ENCODE measurements around the gene SEMA3D. TPM values are rescaled to one million over a fixed set of nuclear protein-coding genes. Genes with fewer than 3 reads are reported as not detected.

SEMA3D gene
- total RNA-seq, 1 experiment from 2014 or later, result 0.61 TPM

GRCh38 chr7:85175217-85175616 is 11.6 kb downstream of the SEMA3D start:
- ChIA-PET CTCF (no interaction called here), POLR2A (no interaction called here)
- Mint-ChIP-seq H3K4me3 (ENCODE audit: unreplicated experiment) (no peak overlapping the region), H3K4me1 (ENCODE audit: low read depth, unreplicated experiment) (no peaks in the 10 kb centered on the region), H3K36me3 (ENCODE audit: insufficient read depth, unreplicated experiment) (peaks cover 5% of the 10 kb centered on the region), H3K27ac (ENCODE audit: unreplicated experiment) (no peak overlapping the region), H3K9me3 (ENCODE audit: unreplicated experiment) (peaks cover 31% of the 10 kb centered on the region), H3K27me3 (ENCODE audit: insufficient read depth, unreplicated experiment) (peaks cover 4% of the 10 kb centered on the region)
- Histone ChIP-seq H3K4me1 (no peaks in the 10 kb centered on the region), H3K36me3 (ENCODE audit: control insufficient read depth, insufficient read depth, low read length) (no peaks in the 10 kb centered on the region), H3K4me3 (ENCODE audit: low read depth, low read length) (no peak overlapping the region), H3K27me3 (replicated peaks; ENCODE audit: control insufficient read depth, insufficient read depth, low read length) (no peaks in the 10 kb centered on the region), H3K9me3 (peaks cover 21% of the 10 kb centered on the region)
- BruUV-seq (replicated peaks), result no TSS peak
- intact Hi-C loops (cut with micrococcal nuclease; ENCODE audit: unreplicated experiment), result no loop called here
- TF ChIP-seq, protein P1, sequence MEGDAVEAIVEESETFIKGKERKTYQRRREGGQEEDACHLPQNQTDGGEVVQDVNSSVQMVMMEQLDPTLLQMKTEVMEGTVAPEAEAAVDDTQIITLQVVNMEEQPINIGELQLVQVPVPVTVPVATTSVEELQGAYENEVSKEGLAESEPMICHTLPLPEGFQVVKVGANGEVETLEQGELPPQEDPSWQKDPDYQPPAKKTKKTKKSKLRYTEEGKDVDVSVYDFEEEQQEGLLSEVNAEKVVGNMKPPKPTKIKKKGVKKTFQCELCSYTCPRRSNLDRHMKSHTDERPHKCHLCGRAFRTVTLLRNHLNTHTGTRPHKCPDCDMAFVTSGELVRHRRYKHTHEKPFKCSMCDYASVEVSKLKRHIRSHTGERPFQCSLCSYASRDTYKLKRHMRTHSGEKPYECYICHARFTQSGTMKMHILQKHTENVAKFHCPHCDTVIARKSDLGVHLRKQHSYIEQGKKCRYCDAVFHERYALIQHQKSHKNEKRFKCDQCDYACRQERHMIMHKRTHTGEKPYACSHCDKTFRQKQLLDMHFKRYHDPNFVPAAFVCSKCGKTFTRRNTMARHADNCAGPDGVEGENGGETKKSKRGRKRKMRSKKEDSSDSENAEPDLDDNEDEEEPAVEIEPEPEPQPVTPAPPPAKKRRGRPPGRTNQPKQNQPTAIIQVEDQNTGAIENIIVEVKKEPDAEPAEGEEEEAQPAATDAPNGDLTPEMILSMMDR (IDR thresholded peaks at IDR 0.05; ENCODE audit: insufficient read depth in 1 of 2, low read depth in 1 of 2, low read length in 1 of 2, severe bottlenecking in 1 of 2, unreplicated experiment in 1 of 2), result no peak
- no peak for DNase-seq

- H3K27ac Mint-ChIP-seq (ENCODE audit: unreplicated experiment), result no peak overlapping the region
- TF ChIP-seq, protein P1 (IDR thresholded peaks at IDR 0.05; ENCODE audit: insufficient read depth in 1 of 2, low read depth in 1 of 2, low read length in 1 of 2, severe bottlenecking in 1 of 2, unreplicated experiment in 1 of 2), result no peak
- intact Hi-C loops (cut with micrococcal nuclease; ENCODE audit: unreplicated experiment), result no loop called here
- H3K36me3 Mint-ChIP-seq (ENCODE audit: insufficient read depth, unreplicated experiment), result no peaks in the 10 kb centered on the region
- H3K9me3 ChIP-seq, result no peaks in the 10 kb centered on the region
- no TSS peak for BruUV-seq (replicated peaks)
- ChIA-PET CTCF (no interaction called here), POLR2A (no interaction called here)
- H3K9me3 Mint-ChIP-seq (ENCODE audit: unreplicated experiment), result peaks cover 11% of the 10 kb centered on the region
- H3K27me3 ChIP-seq (replicated peaks; ENCODE audit: control insufficient read depth, insufficient read depth, low read length), result no peaks in the 10 kb centered on the region
- H3K4me3 Mint-ChIP-seq (ENCODE audit: unreplicated experiment), result no peak overlapping the region
- no peaks in the 10 kb centered on the region for H3K4me1 Mint-ChIP-seq (ENCODE audit: low read depth, unreplicated experiment)
- peaks cover 4% of the 10 kb centered on the region for H3K27me3 Mint-ChIP-seq (ENCODE audit: insufficient read depth, unreplicated experiment)
- no peaks in the 10 kb centered on the region for H3K4me1 ChIP-seq
- no peak for DNase-seq
- H3K4me3 ChIP-seq (ENCODE audit: low read depth, low read length), result no peak overlapping the region
- H3K36me3 ChIP-seq (ENCODE audit: control insufficient read depth, insufficient read depth, low read length), result no peaks in the 10 kb centered on the region
These were observed 14.3 kb downstream of the SEMA3D start for GRCh38 chr7:85172530-85172941.

DNA sequence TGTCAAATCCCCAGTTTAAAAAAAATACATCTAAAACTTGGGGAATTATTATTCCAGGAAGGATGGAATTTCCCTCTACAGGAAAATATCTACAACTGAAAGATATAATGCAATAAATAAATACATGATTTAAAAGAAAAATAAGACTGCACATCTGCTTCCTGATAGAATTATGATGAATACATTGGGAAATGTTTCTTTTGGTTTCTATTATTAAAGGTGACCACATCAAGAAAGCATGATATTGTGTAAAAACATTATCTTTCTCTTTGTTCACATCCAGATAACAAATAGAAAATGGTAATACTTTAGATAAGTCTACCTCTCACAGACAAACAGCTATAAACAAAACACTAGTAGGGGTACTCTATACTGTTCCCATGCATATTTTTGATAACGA is 19.2 kb downstream of the SEMA3D start:
- CTCF ChIA-PET, result no interaction called here
- Histone ChIP-seq H3K4me3 (ENCODE audit: low read depth, low read length) (no peak overlapping the region), H3K36me3 (ENCODE audit: control insufficient read depth, insufficient read depth, low read length) (no peaks in the 10 kb centered on the region), H3K9me3 (no peaks in the 10 kb centered on the region), H3K27me3 (replicated peaks; ENCODE audit: control insufficient read depth, insufficient read depth, low read length) (no peaks in the 10 kb centered on the region), H3K4me1 (no peaks in the 10 kb centered on the region)
- Mint-ChIP-seq H3K36me3 (ENCODE audit: insufficient read depth, unreplicated experiment) (no peaks in the 10 kb centered on the region), H3K27ac (ENCODE audit: unreplicated experiment) (no peak overlapping the region), H3K4me3 (ENCODE audit: unreplicated experiment) (no peak overlapping the region), H3K9me3 (ENCODE audit: unreplicated experiment) (no peaks in the 10 kb centered on the region), H3K27me3 (ENCODE audit: insufficient read depth, unreplicated experiment) (no peaks in the 10 kb centered on the region), H3K4me1 (ENCODE audit: low read depth, unreplicated experiment) (no peaks in the 10 kb centered on the region)
- TF ChIP-seq, protein P1 (IDR thresholded peaks at IDR 0.05; ENCODE audit: insufficient read depth in 1 of 2, low read depth in 1 of 2, low read length in 1 of 2, severe bottlenecking in 1 of 2, unreplicated experiment in 1 of 2), result no peak
- intact Hi-C loops (cut with micrococcal nuclease; ENCODE audit: unreplicated experiment), result no loop called here
- no peak for DNase-seq
- POLR2A ChIA-PET, result no interaction called here
- no TSS peak for BruUV-seq (replicated peaks)

Measured in Caco-2 (cell line).